OCI-LY1 (cell line): ENCODE measurements around the gene ZFHX3.

Source experiments
- CTCF ChIP-seq: fragments of 200-600 bp; sonication (generic), shearing (Covaris generic); IDR thresholded peaks from 2 replicates; pipeline ENCODE4 v1.5.1; 2017; ENCODE audit warnings: mild to moderate bottlenecking, antibody characterized with exemption, low read length, moderate library complexity, mixed read lengths
- EZH2 ChIP-seq: fragments of 200-600 bp; sonication (generic), shearing (Covaris generic); IDR thresholded peaks from 2 replicates; pipeline ENCODE4 v1.8.0; 2017; ENCODE audit warnings: borderline replicate concordance, mixed run types, mild to moderate bottlenecking, antibody characterized with exemption, low read length, moderate library complexity, mixed read lengths

GRCh38 chr16:73042807-73043206, 5.1 kb downstream of the ZFHX3 start:
- TF ChIP-seq CTCF (no peak), EZH2 (no peak)
